Stimulated activated naive CD8-positive, alpha-beta T cell treated with anti-CD3 and anti-CD28 coated beads, Interleukin-15, Interleukin-2, amounts not matched to agents 100 U/mL and 50 U/mL, for 24 hours (primary cell): Measurements from ENCODE around the gene ETV2.
A peak's percentile ranks its signal among the peaks of the same experiment; 100 is the strongest.
"Not testable (repeated sequence)": the region's sequence is repeated elsewhere in the genome, so short reads cannot be mapped to it uniquely, and the experiment has no call there.

ENCODE experiments used
- ATAC-seq: fragments of 150-1000 bp; cut with Tn5 transposase; one replicate; pipeline ENCODE4 v1.10.0; 2021
- DNase-seq: peaks from one replicate; pipeline ENCODE4 v3.0.0; 2021

Gene ETV2

DNA sequence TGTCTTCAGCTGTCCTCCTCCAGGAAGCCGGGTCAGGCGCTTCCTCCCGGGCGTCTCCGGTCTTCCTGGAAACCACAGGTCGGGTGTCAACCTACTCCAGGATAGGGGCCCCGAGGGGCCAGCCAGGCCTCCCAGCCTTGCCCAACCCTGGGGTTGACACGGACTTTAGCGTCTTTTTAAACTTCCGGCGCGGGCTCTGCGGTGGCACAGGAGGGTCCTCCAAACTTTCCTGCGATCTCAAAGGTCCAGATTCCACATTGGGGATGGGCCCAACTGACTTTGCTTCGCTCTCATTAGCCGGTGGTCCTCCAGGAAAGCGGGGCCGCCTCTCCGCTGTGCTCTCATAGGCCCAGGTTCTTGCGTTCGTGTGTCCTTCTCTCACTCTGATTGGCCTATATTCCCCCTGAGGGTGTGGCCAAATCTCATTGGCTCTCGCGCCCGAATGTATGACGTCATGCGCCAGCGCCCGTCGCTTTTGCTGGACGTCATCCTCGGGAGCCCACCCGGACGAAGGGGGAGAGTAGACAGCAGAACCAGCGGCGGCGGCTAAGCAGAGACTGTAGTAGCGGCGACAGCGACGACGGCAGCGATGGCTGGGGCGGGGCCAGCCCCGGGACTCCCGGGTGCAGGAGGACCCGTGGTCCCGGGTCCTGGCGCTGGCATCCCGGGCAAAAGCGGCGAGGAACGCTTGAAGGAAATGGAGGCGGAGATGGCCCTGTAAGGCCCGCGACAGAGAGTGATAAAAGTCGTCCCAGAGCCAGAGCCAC lies 12.8 kb upstream of the ETV2 start, which contains the start of gene RBM42:
RBM42 (plus strand) TSS at position 472 of the 767 bp plus-strand sequence; CDS start at position 590, 118 bp downstream.
- peak; percentile 100 for ATAC-seq

DNA sequence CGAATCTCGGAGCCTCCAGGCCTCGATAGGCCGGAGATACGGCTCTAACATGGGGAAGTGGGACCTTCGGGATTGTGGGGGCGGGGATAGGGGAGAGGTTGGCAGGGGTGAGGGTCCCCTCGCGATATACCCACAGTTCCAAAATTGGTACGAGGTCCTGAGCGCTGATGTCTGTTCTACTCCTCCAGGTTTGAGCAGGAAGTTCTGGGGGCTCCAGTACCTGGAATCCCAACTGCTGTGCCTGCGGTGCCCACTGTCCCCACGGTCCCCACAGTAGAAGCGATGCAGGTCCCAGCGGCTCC lies 12.3 kb upstream of the ETV2 start:
- ATAC-seq (no peak), DNase-seq (no peak)

More for the DNA sequence above, 12.8 kb upstream of the ETV2 start, which contains the start of gene RBM42:
- DNase-seq: peak; percentile 98

DNA sequence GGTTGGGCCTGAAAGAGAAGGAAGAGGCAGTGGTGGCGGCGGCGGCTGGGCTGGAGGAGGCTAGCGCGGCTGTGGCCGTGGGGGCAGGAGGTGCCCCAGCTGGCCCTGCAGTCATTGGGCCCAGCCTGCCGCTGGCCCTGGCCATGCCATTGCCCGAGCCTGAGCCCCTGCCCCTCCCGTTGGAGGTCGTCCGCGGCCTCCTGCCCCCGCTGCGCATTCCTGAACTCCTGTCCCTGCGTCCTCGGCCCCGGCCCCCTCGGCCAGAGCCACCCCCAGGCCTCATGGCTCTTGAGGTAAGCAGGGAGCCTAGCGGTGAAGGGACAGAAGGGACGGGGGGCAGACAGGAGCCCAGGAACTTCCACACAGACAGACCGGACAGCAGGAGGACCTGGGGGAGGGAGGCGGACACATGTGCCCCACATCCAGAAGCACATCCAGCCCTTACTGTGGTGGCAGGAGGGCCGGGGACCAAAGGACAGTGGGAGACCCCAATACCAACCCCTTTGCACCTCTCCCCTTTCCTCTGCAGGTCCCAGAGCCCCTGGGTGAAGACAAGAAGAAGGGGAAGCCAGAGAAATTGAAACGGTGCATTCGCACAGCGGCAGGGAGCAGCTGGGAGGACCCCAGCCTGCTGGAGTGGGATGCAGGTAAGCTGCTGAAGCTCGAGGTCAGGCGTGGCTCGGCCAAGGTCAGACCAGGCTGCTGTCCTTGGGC lies 7.7 kb upstream of the ETV2 start:
- ATAC-seq: no peak
- DNase-seq: no peak

DNA sequence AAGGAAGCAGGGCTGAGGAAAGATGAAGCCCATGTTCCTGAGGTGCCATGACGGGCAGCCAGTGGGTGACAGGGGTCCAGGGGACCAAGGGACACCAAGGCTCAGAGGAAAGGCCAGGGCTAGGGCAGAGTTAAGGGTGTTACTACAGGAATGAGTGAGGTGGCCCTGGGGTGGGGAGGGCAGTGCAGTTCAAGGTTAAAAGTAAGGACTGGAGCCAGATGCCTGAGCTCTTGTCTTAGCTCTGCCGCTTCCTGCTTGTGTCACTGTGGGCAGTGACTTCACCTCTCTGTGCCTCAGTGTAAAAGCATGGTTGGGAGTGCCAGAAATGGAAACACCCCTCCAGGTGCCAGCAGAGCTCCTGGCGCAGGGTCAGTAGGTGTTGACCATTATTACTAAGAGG lies 4.9 kb upstream of the ETV2 start:
- DNase-seq (no peak), ATAC-seq (no peak)

GRCh38 chr19:35637165-35637564 lies 4.4 kb upstream of the ETV2 start:
- DNase-seq (no peak), ATAC-seq (no peak)

DNA sequence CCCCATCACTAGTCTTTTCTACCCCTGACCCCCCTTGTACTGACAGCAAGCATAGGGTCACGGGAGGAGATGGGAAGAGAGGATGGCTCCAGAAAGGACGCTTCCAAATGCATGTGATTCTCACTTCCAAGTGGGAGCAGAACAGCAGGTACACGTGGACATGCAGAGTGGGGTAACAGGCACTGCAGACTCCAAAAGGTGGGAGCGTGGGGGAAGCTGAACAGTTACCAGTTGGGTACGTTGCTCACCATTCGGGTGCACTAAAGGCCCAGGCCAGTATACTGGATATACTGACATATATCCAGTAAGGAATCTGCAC lies 2.3 kb upstream of the ETV2 start:
- ATAC-seq: no peak
- DNase-seq: no peak

GRCh38 chr19:35639863-35640262 lies 1.7 kb upstream of the ETV2 start:
- ATAC-seq (no peak), DNase-seq (no peak)

DNA sequence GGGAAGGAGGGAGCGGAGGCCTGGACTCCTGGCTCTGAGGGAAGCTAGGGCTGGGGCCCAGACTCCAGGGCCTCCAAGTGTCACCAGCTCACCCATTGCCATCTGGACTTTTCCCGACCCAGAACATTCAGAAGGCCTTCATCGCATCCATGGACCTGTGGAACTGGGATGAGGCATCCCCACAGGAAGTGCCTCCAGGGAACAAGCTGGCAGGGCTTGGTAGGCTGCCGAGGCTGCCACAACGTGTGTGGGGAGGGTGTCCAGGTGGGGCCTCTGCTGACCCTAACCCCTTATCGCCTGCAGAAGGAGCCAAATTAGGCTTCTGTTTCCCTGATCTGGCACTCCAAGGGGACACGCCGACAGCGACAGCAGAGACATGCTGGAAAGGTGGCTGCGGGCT lies 767 bp downstream of the ETV2 start:
- DNase-seq (no peak), ATAC-seq (no peak)

DNA sequence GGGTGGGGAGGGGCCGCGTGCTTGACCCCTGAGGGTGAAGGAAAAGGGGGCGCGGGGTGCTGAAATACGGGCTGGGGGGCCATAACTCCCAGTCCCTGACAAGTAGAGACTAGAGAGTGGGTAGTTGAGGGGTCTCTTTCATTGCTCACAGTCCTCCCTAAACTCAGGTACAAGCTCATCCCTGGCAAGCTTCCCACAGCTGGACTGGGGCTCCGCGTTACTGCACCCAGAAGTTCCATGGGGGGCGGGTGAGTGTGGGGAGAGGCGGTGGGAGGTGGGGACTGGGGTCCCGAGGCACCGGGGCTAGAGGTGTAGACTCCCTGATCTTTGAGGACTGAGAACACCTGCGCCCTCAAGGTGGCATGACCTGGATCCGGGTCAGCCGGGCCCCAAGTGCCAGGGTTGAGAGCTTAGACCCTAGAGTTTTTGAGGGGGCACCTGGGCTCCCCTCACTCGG lies 1.3 kb downstream of the ETV2 start:
- DNase-seq (no peak), ATAC-seq (no peak)

DNA sequence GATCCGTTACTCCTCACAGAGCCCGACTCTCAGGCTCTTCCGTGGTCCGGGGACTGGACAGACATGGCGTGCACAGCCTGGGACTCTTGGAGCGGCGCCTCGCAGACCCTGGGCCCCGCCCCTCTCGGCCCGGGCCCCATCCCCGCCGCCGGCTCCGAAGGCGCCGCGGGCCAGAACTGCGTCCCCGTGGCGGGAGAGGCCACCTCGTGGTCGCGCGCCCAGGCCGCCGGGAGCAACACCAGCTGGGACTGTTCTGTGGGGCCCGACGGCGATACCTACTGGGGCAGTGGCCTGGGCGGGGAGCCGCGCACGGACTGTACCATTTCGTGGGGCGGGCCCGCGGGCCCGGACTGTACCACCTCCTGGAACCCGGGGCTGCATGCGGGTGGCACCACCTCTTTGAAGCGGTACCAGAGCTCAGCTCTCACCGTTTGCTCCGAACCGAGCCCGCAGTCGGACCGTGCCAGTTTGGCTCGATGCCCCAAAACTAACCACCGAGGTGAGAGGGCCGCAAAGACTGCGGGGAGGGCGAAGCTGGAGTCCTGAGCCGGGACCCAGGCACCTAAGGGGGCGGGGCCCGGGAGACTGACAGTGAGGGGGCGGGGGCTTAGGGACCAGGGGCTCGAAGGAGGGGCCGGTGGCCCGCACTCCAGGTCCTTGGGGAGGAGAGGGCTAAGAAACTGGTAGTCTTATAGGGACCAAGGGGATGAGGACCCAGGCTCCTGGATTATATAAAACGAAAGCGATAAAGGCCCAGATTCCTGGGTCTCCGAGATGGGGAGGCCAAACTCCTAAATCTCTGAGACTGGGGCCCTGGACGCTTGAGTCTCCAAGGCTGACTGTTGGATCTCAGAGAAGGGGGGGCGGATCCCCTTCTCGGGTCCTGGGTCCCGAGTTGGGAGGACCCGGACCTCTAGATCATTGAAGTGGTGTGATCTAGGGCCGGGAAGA lies 2.0 kb downstream of the ETV2 start:
- peak; percentile 36 for ATAC-seq
- peak; percentile 84 for DNase-seq

DNA sequence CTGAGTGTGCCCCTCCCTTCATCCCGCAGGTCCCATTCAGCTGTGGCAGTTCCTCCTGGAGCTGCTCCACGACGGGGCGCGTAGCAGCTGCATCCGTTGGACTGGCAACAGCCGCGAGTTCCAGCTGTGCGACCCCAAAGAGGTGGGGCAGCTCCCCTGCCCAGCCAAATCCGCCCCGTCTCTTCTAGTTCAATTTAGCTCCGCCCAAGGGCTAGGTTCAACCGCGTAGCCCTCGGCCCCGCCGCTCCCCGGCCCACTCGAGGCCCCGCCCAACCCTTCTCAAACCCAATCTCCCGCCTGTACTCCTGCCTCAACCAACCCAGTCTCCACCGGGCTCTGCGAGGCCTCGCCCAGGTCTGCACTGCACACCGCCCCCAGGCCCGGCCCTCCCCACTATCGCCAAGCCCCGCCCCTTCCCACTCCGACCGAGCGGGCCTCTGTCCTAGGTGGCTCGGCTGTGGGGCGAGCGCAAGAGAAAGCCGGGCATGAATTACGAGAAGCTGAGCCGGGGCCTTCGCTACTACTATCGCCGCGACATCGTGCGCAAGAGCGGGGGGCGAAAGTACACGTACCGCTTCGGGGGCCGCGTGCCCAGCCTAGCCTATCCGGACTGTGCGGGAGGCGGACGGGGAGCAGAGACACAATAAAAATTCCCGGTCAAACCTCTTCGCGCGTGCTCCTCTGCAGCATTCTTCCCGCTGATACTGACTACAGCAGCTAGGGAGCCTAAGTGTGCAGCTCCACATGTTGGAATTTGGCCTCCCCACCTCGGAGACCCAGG lies 2.9 kb downstream of the ETV2 start:
- DNase-seq (peak; percentile 97), ATAC-seq (peak; percentile 91)

GRCh38 chr19:35644987-35645679 lies 3.6 kb downstream of the ETV2 start:
- ATAC-seq (peak; percentile 9), DNase-seq (peak; percentile 94)

DNA sequence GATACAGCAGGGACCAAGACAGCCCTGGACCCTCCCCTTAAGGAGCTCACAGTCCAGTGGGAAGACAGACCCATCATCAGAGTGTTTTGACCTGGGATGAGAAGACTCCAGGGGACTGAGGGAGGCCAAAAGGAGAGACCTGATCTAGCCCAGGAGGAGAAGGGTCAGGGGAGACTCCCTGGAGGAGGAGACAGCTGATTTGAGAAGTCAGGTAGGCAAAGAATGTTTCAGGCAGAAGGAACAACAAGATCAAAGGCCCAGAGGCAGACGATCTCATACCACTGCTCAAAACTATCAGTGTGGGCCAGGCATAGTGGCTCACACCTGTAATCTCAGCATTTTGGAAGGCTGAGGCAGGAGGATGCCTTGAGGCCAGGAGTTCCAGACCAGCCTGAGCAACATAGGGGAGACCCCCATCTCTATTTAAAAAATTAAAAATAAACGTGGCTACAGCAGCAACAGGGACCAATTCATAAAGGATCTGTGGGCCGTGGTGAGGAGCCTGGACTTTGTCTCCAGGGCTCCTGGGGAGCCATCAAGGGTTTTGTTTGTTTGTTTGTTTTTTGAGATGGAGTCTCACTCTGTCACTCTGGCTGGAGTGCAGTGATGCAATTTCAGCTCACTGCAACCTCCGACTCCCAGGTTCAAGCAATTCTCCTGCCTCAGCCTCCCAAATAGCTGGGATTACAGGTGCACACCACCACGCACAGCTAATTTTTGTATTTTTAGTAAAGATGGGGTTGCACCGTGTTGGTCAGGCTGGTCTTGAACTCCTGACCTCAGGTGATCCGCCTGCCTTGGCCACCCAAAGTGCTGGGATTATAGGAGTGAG lies 4.4 kb downstream of the ETV2 start:
- DNase-seq: no peak
- no peak for ATAC-seq

GRCh38 chr19:35648017-35648961 lies 6.7 kb downstream of the ETV2 start, which contains the start of gene COX6B1:
TSS of gene COX6B1 (plus strand) at chr19:35648323. CDS start at chr19:35651244, 2,921 bp downstream.
- peak; percentile 91 for DNase-seq
- peak; percentile 76 for ATAC-seq

- no peak for DNase-seq
- ATAC-seq: no peak
These were observed 9.0 kb downstream of the ETV2 start for GRCh38 chr19:35650581-35650980.

GRCh38 chr19:35654828-35655227 lies 13.3 kb downstream of the ETV2 start:
- not testable (repeated sequence) for DNase-seq
- ATAC-seq: peak; percentile 36

DNA sequence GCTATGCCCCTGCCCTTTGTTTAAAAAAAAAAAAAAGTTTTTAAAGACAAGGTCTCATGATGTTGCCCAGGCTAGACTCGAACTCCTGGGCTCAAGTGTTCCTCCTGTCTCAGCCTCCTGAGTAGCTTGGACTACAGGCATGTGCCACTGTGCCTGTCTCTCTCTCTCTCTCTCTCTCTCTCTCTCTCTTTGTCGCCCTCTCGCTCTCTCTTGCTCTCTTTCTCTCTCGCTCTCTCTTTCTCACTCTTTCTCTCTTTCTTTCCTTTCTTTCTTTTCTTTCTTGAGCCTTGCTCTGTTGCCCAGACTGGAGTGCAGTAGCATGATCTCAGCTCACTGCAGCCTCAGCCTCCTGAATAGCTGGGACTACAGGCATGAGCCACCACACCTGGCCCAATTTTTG lies 14.1 kb downstream of the ETV2 start:
- DNase-seq: no peak
- no peak for ATAC-seq

- DNase-seq (no peak), ATAC-seq (no peak)
These were observed 15.2 kb downstream of the ETV2 start for GRCh38 chr19:35656700-35657099.
